HTR-8/SVneo (cell line): Measurements from ENCODE around the gene MUCL1.

Experiments
- DNase-seq: peaks from one replicate; pipeline ENCODE4 v3.0.0; 2011; ENCODE audit warnings: low spot score, mixed read lengths; ENCODE audit not compliant: insufficient read length
- FAIRE-seq: peaks from 2 replicates; lab custom pipeline; 2011; peaks lifted over from hg19 to GRCh38; lab: Jason Lieb, UNC

MUCL1 gene

DNA sequence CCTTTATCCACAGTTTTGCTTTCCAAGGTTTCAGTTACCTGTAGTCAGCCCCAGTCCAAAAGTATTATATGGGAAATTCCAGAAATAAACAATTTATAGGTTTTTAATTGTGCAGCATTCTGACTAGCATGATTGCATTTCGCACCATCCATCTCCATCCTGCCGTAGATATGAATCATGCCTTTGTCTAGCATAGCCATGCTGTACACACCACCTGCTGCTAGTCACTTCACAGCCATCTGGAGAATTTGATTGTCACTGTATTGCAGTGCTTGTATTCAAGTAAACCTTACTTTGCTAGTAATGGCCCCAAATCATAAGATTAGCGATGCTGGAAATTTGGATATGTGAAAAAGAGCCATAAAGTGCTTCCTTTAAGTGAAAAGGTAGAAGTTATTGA lies 36.0 kb downstream of the MUCL1 start:
- no peak for DNase-seq
- FAIRE-seq, result no peak

DNA sequence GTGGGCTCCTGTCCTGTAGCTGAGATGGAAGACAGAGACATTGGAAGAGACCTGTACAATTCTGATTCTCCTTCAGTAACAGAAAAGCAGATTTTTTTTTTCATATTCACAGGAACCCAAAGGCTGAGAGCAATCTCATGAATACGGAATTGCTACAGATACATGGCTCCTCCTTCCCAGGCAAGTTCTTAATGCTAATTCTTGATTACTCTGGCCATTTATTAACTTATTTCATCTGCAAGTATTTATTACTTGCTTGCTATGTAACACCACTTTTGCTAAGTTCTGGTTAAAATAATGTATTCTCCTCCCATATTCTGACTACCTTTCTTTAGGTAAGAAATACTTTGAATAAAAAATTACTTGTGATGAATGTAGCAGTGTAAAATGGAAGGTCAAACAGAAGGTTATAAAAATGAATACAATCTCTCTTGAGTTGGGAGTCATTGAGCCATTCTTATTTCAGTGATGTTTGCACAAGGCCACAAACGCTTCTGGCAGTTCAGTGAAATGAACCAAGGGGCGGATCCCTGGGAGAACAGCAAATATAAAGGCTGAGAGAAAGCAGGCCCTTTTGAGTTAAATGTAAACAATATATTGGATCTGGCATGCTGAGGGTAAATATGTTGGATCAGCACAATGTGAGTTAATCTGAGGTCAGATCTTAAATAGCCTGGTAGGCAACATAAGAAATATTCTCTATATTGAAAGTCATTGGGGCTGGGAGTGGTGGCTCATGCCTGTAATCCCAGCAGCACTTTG lies 37.6 kb downstream of the MUCL1 start:
- FAIRE-seq (no peak), DNase-seq (no peak)
